PC-9 (cell line): ENCODE results near the gene PRDM2.

Experiments used
- EZH2 ChIP-seq: fragments of 200-600 bp; sonication (generic); IDR thresholded peaks from 2 replicates; pipeline ENCODE4 v1.8.0; 2017; ENCODE audit warnings: antibody characterized with exemption, low read depth
- TF ChIP-seq, protein P1 (sequence below): fragments of 200-600 bp; sonication (generic); conservative IDR thresholded peaks from 2 replicates; pipeline ENCODE4 v1.6.1; 2017; ENCODE audit warnings: mixed run types, antibody characterized with exemption, mild to moderate bottlenecking, moderate library complexity

DNA sequence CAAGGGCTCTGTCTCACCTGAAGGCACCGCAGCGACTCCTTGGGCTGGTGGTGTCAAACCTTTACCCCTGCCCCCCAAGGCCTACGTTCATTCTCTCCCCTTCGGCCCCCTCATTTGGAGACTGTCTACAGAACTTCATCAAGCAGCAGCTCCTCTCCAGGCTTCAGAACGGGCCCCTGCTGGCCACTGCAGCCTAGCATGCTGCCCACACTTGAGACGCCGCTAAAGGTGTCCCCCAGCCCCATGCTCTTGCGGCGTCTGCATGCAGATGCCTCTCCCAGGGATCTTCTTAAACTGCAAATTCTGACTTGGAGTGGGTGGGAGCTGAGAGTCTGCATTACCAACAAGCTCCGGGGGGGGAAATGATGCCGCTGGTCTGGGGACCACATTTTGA lies 104.2 kb downstream of the PRDM2 start:
- TF ChIP-seq, protein P1, sequence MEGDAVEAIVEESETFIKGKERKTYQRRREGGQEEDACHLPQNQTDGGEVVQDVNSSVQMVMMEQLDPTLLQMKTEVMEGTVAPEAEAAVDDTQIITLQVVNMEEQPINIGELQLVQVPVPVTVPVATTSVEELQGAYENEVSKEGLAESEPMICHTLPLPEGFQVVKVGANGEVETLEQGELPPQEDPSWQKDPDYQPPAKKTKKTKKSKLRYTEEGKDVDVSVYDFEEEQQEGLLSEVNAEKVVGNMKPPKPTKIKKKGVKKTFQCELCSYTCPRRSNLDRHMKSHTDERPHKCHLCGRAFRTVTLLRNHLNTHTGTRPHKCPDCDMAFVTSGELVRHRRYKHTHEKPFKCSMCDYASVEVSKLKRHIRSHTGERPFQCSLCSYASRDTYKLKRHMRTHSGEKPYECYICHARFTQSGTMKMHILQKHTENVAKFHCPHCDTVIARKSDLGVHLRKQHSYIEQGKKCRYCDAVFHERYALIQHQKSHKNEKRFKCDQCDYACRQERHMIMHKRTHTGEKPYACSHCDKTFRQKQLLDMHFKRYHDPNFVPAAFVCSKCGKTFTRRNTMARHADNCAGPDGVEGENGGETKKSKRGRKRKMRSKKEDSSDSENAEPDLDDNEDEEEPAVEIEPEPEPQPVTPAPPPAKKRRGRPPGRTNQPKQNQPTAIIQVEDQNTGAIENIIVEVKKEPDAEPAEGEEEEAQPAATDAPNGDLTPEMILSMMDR, result no peak
- no peak for TF ChIP-seq EZH2
